Measurements from ENCODE around the gene ZNF718.
"Not testable (repeated sequence)": the region's sequence is repeated elsewhere in the genome, so short reads cannot be mapped to it uniquely, and the experiment has no call there.

The ZNF718 gene

DNA sequence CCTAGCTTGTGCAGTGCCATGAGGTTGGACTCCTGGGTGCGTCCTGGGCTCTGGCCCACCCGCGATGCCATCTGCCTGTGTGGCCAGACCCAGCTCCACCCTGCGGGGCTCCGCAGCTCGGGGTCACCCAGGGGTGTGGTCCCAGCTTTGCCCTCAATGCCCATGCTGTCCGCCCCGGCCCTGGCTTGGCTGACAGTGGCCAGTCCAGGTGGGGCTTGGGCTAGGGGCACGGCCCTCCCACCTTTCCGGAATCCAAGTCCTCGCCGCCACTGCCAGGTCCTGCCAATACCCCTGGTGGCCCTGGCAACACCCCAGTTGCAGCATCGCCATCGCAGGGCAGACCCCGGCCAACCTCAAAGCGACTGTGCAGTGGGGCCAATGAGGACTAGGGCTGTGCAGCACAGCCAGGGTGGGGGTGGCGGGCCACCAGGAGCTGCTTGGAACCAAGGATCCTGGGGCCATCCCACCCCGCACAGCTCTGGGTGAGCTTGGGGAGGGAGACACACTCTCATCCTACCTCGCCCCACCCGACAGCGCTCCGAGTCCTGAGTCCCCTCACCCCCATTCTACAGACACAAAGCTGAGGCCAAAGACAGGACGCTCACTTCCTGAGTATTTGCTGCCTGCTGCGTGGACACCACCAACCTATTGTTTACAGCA is 80.9 kb downstream of the ZNF718 start:
- TF ChIP-seq EZH2phosphoT487 (IDR thresholded peaks at IDR 0.05; ENCODE audit: low read depth): no peak
- TF ChIP-seq CTCF (IDR thresholded peaks at IDR 0.05; ENCODE audit: low read depth, low read length): no peak
- no peaks in the 10 kb centered on the region for H3K27me3 ChIP-seq (ENCODE audit: low read depth, low read length)
- no peak overlapping the region for H3K27ac ChIP-seq (ENCODE audit: low read length)
- no peaks in the 10 kb centered on the region for H4K20me1 ChIP-seq (ENCODE audit: insufficient read depth, low read length)
- no peak overlapping the region for H3K9ac ChIP-seq (ENCODE audit: low read length)
- H3K36me3 ChIP-seq (replicated peaks; ENCODE audit: low read depth, low read length): peaks cover 36% of the 10 kb centered on the region
- peaks cover 38% of the 10 kb centered on the region; the same call in 1 of the 2 replicates for H3K9me3 ChIP-seq (ENCODE audit: insufficient read depth, low read length)
- H3K4me3 ChIP-seq (ENCODE audit: low read length): no peak overlapping the region
- H3K79me2 ChIP-seq (ENCODE audit: low read length): no peaks in the 10 kb centered on the region
- H2AFZ ChIP-seq (ENCODE audit: low read depth, low read length): no peak overlapping the region
- peaks cover 13% of the 10 kb centered on the region; the same call in 1 of the 2 replicates for H3K4me1 ChIP-seq (ENCODE audit: low read length)
- H3K4me2 ChIP-seq (ENCODE audit: low read length): no peak overlapping the region

DNA sequence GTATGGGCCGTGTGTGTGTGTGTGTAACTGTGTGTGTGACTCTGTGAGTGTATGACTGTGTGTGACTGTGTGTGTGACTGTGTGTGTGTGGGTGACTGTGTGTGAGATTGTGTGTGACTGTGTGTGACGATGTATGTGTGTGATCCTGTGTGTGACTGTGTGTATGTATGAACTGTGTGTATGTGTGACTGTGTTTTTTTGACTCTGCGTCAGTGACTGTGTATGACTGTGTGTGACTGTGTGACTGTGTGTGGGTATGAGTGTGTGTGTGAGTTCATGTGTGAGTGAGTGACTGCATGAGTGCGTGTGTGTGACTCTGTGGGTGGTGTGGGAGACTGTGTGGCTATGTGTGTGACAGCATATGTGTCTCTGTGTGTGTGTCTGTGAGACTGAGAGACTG is 81.8 kb downstream of the ZNF718 start:
- no peaks in the 10 kb centered on the region for H4K20me1 ChIP-seq (ENCODE audit: insufficient read depth, low read length)
- no peak overlapping the region for H3K4me2 ChIP-seq (ENCODE audit: low read length)
- H3K9ac ChIP-seq (ENCODE audit: low read length): no peak overlapping the region
- H3K4me3 ChIP-seq (ENCODE audit: low read length): no peak overlapping the region
- TF ChIP-seq EZH2phosphoT487 (IDR thresholded peaks at IDR 0.05; ENCODE audit: low read depth) (no peak), CTCF (IDR thresholded peaks at IDR 0.05; ENCODE audit: low read depth, low read length) (no peak)
- H3K36me3 ChIP-seq (replicated peaks; ENCODE audit: low read depth, low read length): peaks cover 38% of the 10 kb centered on the region
- H3K79me2 ChIP-seq (ENCODE audit: low read length): no peaks in the 10 kb centered on the region
- H3K9me3 ChIP-seq (ENCODE audit: insufficient read depth, low read length): peaks cover 33% of the 10 kb centered on the region; the same call in 1 of the 2 replicates
- H3K27ac ChIP-seq (ENCODE audit: low read length): no peak overlapping the region
- no peaks in the 10 kb centered on the region for H3K27me3 ChIP-seq (ENCODE audit: low read depth, low read length)
- H2AFZ ChIP-seq (ENCODE audit: low read depth, low read length): no peak overlapping the region
- H3K4me1 ChIP-seq (ENCODE audit: low read length): peaks cover 21% of the 10 kb centered on the region

DNA sequence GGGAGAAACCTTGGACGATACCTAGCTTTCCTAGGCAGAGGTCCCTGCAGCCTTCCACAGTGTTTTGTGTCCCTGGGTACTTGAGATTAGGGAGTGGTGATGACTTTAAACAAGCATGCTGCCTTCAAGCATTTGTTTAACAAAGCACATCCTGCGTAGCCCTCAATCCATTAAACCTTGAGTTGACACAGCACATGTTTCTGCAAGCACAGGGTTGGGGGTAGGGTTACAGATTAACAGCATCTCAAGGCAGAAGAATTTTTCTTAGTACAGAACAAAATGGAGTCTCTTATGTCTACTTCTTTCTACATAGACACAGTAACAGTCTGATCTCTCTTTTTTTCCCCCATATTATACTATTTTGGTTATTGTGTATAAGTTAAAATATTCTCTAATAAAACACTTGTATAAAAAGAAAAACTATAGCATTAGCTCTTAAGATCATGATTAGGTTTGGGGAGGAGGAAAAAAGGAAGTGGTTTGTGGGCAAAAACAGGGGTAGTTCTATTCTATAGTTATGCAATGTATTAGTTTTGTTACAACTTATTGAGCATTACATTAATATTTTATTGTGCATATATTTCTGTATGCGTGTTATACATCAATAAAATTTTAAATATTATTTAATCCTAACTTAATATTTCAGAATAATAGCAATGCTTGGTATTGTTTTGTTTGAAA is 84.3 kb downstream of the ZNF718 start:
- not testable (repeated sequence) for H3K79me2 ChIP-seq (ENCODE audit: low read length); H2AFZ ChIP-seq (ENCODE audit: low read depth, low read length); H3K4me3 ChIP-seq (ENCODE audit: low read length); H3K4me2 ChIP-seq (ENCODE audit: low read length); H3K9ac ChIP-seq (ENCODE audit: low read length); H4K20me1 ChIP-seq (ENCODE audit: insufficient read depth, low read length); H3K27me3 ChIP-seq (ENCODE audit: low read depth, low read length); H3K27ac ChIP-seq (ENCODE audit: low read length)
- peaks cover 28% of the 10 kb centered on the region for H3K4me1 ChIP-seq (ENCODE audit: low read length)
- peaks cover 41% of the 10 kb centered on the region for H3K9me3 ChIP-seq (ENCODE audit: insufficient read depth, low read length)
- peaks cover 45% of the 10 kb centered on the region for H3K36me3 ChIP-seq (replicated peaks; ENCODE audit: low read depth, low read length)

- H3K79me2 ChIP-seq (ENCODE audit: low read length): no peaks in the 10 kb centered on the region
- TF ChIP-seq EZH2phosphoT487 (IDR thresholded peaks at IDR 0.05; ENCODE audit: low read depth) (no peak), CTCF (IDR thresholded peaks at IDR 0.05; ENCODE audit: low read depth, low read length) (no peak)
- peaks cover 40% of the 10 kb centered on the region for H3K36me3 ChIP-seq (replicated peaks; ENCODE audit: low read depth, low read length)
- H3K4me1 ChIP-seq (ENCODE audit: low read length): peaks cover 28% of the 10 kb centered on the region
- H2AFZ ChIP-seq (ENCODE audit: low read depth, low read length): no peak overlapping the region
- no peaks in the 10 kb centered on the region for H3K27me3 ChIP-seq (ENCODE audit: low read depth, low read length)
- H3K4me3 ChIP-seq (ENCODE audit: low read length): no peak overlapping the region
- H4K20me1 ChIP-seq (ENCODE audit: insufficient read depth, low read length): no peaks in the 10 kb centered on the region
- H3K9me3 ChIP-seq (ENCODE audit: insufficient read depth, low read length): peaks cover 38% of the 10 kb centered on the region
- H3K4me2 ChIP-seq (ENCODE audit: low read length): peak overlapping the region; percentile 9; the same call in 1 of the 2 replicates
- peak overlapping the region; percentile 92 for H3K27ac ChIP-seq (ENCODE audit: low read length)
- peak overlapping the region; percentile 34; the same call in 1 of the 2 replicates for H3K9ac ChIP-seq (ENCODE audit: low read length)
These were observed 86.8 kb downstream of the ZNF718 start for GRCh38 chr4:211033-211511.
